ENCODE measurements around the gene CARMIL1.

CARMIL1 gene

GRCh38 chr6:25329161-25329817 lies 50.1 kb downstream of the CARMIL1 start:
- Histone ChIP-seq H4K12ac (ENCODE audit: low read depth, low read length) (no peak overlapping the region), H3K36me3 (ENCODE audit: control insufficient read depth in 1 of 2, insufficient read depth in 2 of 2, low read length in 2 of 2) (no peaks in the 10 kb centered on the region), H4K91ac (ENCODE audit: low read depth, low read length) (no peak overlapping the region), H3K9ac (ENCODE audit: low read length) (no peak overlapping the region), H2AFZ (ENCODE audit: insufficient read depth, low read length, poor library complexity) (no peak overlapping the region), H3K27me3 (ENCODE audit: insufficient read depth, low read length) (no peaks in the 10 kb centered on the region), H3K27ac (ENCODE audit: low read depth, low read length) (no peak overlapping the region), H3K23ac (ENCODE audit: low read length) (no peak overlapping the region), H3K4me3 (ENCODE audit: low read depth, low read length) (no peak overlapping the region), H3K9me3 (ENCODE audit: insufficient read depth, low read depth, low read length) (no peaks in the 10 kb centered on the region), H3K4ac (ENCODE audit: low read depth, low read length) (no peak overlapping the region), H2AK5ac (ENCODE audit: low read length) (no peak overlapping the region), H3K79me2 (ENCODE audit: control insufficient read depth, insufficient read depth, low read length, poor library complexity) (no peaks in the 10 kb centered on the region), H3K4me1 (ENCODE audit: control insufficient read depth in 1 of 2, insufficient read depth in 2 of 2, low read length in 2 of 2) (peaks cover 0 to 2% of the 10 kb centered on the region in 2 experiments), H4K8ac (ENCODE audit: low read depth, low read length) (no peak overlapping the region), H3K14ac (ENCODE audit: low read length) (no peak overlapping the region), H3K18ac (ENCODE audit: low read length) (no peak overlapping the region), H3K4me2 (ENCODE audit: low read length) (no peak overlapping the region), H2BK5ac (ENCODE audit: low read depth, low read length, poor library complexity) (no peak overlapping the region), H2BK12ac (ENCODE audit: low read length) (no peak overlapping the region), H3K79me1 (ENCODE audit: low read length) (no peaks in the 10 kb centered on the region), H2BK120ac (ENCODE audit: insufficient read depth, low read length, poor library complexity) (no peak overlapping the region)
- no peak for DNase-seq
- WGBS (ENCODE audit: extremely low coverage, insufficient coverage, insufficient read length), result no CpG with 5 or more reads among the region's 5 CpGs

GRCh38 chr6:25329982-25330381 lies 50.8 kb downstream of the CARMIL1 start:
- Histone ChIP-seq H2BK5ac (ENCODE audit: low read depth, low read length, poor library complexity) (no peak overlapping the region), H3K9ac (ENCODE audit: low read length) (no peak overlapping the region), H2AK5ac (ENCODE audit: low read length) (no peak overlapping the region), H3K14ac (ENCODE audit: low read length) (no peak overlapping the region), H3K27ac (ENCODE audit: low read depth, low read length) (no peak overlapping the region), H3K27me3 (ENCODE audit: insufficient read depth, low read length) (no peaks in the 10 kb centered on the region), H3K4me1 (ENCODE audit: control insufficient read depth in 1 of 2, insufficient read depth in 2 of 2, low read length in 2 of 2) (peaks cover 2% of the 10 kb centered on the region in 2 experiments), H2AFZ (ENCODE audit: insufficient read depth, low read length, poor library complexity) (no peak overlapping the region), H2BK120ac (ENCODE audit: insufficient read depth, low read length, poor library complexity) (no peak overlapping the region), H3K4me2 (ENCODE audit: low read length) (no peak overlapping the region), H2BK12ac (ENCODE audit: low read length) (no peak overlapping the region), H4K12ac (ENCODE audit: low read depth, low read length) (no peak overlapping the region), H3K4ac (ENCODE audit: low read depth, low read length) (no peak overlapping the region), H3K79me1 (ENCODE audit: low read length) (no peaks in the 10 kb centered on the region), H3K4me3 (ENCODE audit: low read depth, low read length) (no peak overlapping the region), H4K8ac (ENCODE audit: low read depth, low read length) (no peak overlapping the region), H3K18ac (ENCODE audit: low read length) (no peak overlapping the region), H3K36me3 (ENCODE audit: control insufficient read depth in 1 of 2, insufficient read depth in 2 of 2, low read length in 2 of 2) (no peaks in the 10 kb centered on the region), H3K9me3 (ENCODE audit: insufficient read depth, low read depth, low read length) (no peaks in the 10 kb centered on the region), H4K91ac (ENCODE audit: low read depth, low read length) (no peak overlapping the region), H3K23ac (ENCODE audit: low read length) (no peak overlapping the region), H3K79me2 (ENCODE audit: control insufficient read depth, insufficient read depth, low read length, poor library complexity) (no peaks in the 10 kb centered on the region)
- no peak for DNase-seq
- WGBS (ENCODE audit: extremely low coverage, insufficient coverage, insufficient read length), result no CpG with 5 or more reads among the region's 4 CpGs

GRCh38 chr6:25330796-25331685 lies 51.9 kb downstream of the CARMIL1 start:
- no peak overlapping the region for H4K91ac ChIP-seq (ENCODE audit: low read depth, low read length)
- H3K79me1 ChIP-seq (ENCODE audit: low read length), result no peaks in the 10 kb centered on the region
- no peak overlapping the region for H4K12ac ChIP-seq (ENCODE audit: low read depth, low read length)
- no peak overlapping the region for H2BK120ac ChIP-seq (ENCODE audit: insufficient read depth, low read length, poor library complexity)
- H2BK5ac ChIP-seq (ENCODE audit: low read depth, low read length, poor library complexity), result no peak overlapping the region
- H2AFZ ChIP-seq (ENCODE audit: insufficient read depth, low read length, poor library complexity), result no peak overlapping the region
- H3K27ac ChIP-seq (ENCODE audit: low read depth, low read length), result no peak overlapping the region
- no peak overlapping the region for H3K23ac ChIP-seq (ENCODE audit: low read length)
- no peak overlapping the region for H3K4me3 ChIP-seq (ENCODE audit: low read depth, low read length)
- H3K79me2 ChIP-seq (ENCODE audit: control insufficient read depth, insufficient read depth, low read length, poor library complexity), result no peaks in the 10 kb centered on the region
- H3K18ac ChIP-seq (ENCODE audit: low read length), result no peak overlapping the region
- no peak for DNase-seq
- no peak overlapping the region for H3K4me2 ChIP-seq (ENCODE audit: low read length)
- H2BK12ac ChIP-seq (ENCODE audit: low read length), result no peak overlapping the region
- peaks cover 2 to 5% of the 10 kb centered on the region in 2 experiments for H3K4me1 ChIP-seq (ENCODE audit: control insufficient read depth in 1 of 2, insufficient read depth in 2 of 2, low read length in 2 of 2)
- no CpG with 5 or more reads among the region's 5 CpGs for WGBS (ENCODE audit: extremely low coverage, insufficient coverage, insufficient read length)
- H3K9ac ChIP-seq (ENCODE audit: low read length), result no peak overlapping the region
- no peak overlapping the region for H2AK5ac ChIP-seq (ENCODE audit: low read length)
- H4K8ac ChIP-seq (ENCODE audit: low read depth, low read length), result no peak overlapping the region
- no peaks in the 10 kb centered on the region for H3K27me3 ChIP-seq (ENCODE audit: insufficient read depth, low read length)
- no peaks in the 10 kb centered on the region for H3K36me3 ChIP-seq (ENCODE audit: control insufficient read depth in 1 of 2, insufficient read depth in 2 of 2, low read length in 2 of 2)
- no peaks in the 10 kb centered on the region for H3K9me3 ChIP-seq (ENCODE audit: insufficient read depth, low read depth, low read length)
- H3K14ac ChIP-seq (ENCODE audit: low read length), result no peak overlapping the region
- peak overlapping the region; percentile 48 for H3K4ac ChIP-seq (ENCODE audit: low read depth, low read length)

- no peaks in the 10 kb centered on the region for H3K9me3 ChIP-seq (ENCODE audit: insufficient read depth, low read depth, low read length)
- no peak overlapping the region for H2BK120ac ChIP-seq (ENCODE audit: insufficient read depth, low read length, poor library complexity)
- H3K79me2 ChIP-seq (ENCODE audit: control insufficient read depth, insufficient read depth, low read length, poor library complexity), result no peaks in the 10 kb centered on the region
- no peak overlapping the region for H3K4me3 ChIP-seq (ENCODE audit: low read depth, low read length)
- no peak overlapping the region for H2AFZ ChIP-seq (ENCODE audit: insufficient read depth, low read length, poor library complexity)
- no peak overlapping the region for H3K14ac ChIP-seq (ENCODE audit: low read length)
- no peak overlapping the region for H3K4ac ChIP-seq (ENCODE audit: low read depth, low read length)
- no peak overlapping the region for H2AK5ac ChIP-seq (ENCODE audit: low read length)
- H3K4me2 ChIP-seq (ENCODE audit: low read length), result no peak overlapping the region
- peaks cover 2 to 7% of the 10 kb centered on the region in 2 experiments for H3K4me1 ChIP-seq (ENCODE audit: control insufficient read depth in 1 of 2, insufficient read depth in 2 of 2, low read length in 2 of 2)
- no peak overlapping the region for H3K9ac ChIP-seq (ENCODE audit: low read length)
- H2BK12ac ChIP-seq (ENCODE audit: low read length), result no peak overlapping the region
- H4K12ac ChIP-seq (ENCODE audit: low read depth, low read length), result no peak overlapping the region
- H3K36me3 ChIP-seq (ENCODE audit: control insufficient read depth in 1 of 2, insufficient read depth in 2 of 2, low read length in 2 of 2), result no peaks in the 10 kb centered on the region
- H3K18ac ChIP-seq (ENCODE audit: low read length), result no peak overlapping the region
- no CpG with 5 or more reads among the region's 3 CpGs for WGBS (ENCODE audit: extremely low coverage, insufficient coverage, insufficient read length)
- no peak overlapping the region for H4K91ac ChIP-seq (ENCODE audit: low read depth, low read length)
- H3K23ac ChIP-seq (ENCODE audit: low read length), result no peak overlapping the region
- H3K79me1 ChIP-seq (ENCODE audit: low read length), result no peaks in the 10 kb centered on the region
- H3K27me3 ChIP-seq (ENCODE audit: insufficient read depth, low read length), result no peaks in the 10 kb centered on the region
- no peak overlapping the region for H2BK5ac ChIP-seq (ENCODE audit: low read depth, low read length, poor library complexity)
- no peak overlapping the region for H4K8ac ChIP-seq (ENCODE audit: low read depth, low read length)
- no peak for DNase-seq
- H3K27ac ChIP-seq (ENCODE audit: low read depth, low read length), result no peak overlapping the region
Measured at GRCh38 chr6:25332165-25332564, 53.0 kb downstream of the CARMIL1 start.
